ENCODE data around the gene BCKDK. TPM values are rescaled to one million over a fixed set of nuclear protein-coding genes. Genes with fewer than 3 reads are reported as not detected.

Gene BCKDK
- total RNA-seq, 2 experiments from 2014 or later: 39.0 to 40.4 TPM

- H3K4me2 ChIP-seq (ENCODE audit: low read length): peak overlapping the region; percentile 96
- H3K9me3 ChIP-seq (ENCODE audit: low read length): no peaks in the 10 kb centered on the region
- peak overlapping the region; percentile 93 for H2AFZ ChIP-seq (ENCODE audit: low read length)
- POLR2A ChIA-PET: interaction anchor here (0.6 to 1.7 kb wide), 5 partner anchors 10 to 44 kb away, joined by 3 to 8 read pairs (median 3); partner anchors contain the start of gene KAT8
- no peaks in the 10 kb centered on the region for H4K20me1 ChIP-seq (ENCODE audit: insufficient read depth, low read length)
- peak; percentile 25 for DNase-seq (ENCODE audit: low spot score)
- TF ChIP-seq EZH2phosphoT487 (IDR thresholded peaks at IDR 0.05; ENCODE audit: borderline replicate concordance, low read depth, low read length): no peak
- TF ChIP-seq CTCF (conservative IDR thresholded peaks at IDR 0.05; ENCODE audit: low read length): no peak
- intact Hi-C loops (cut with micrococcal nuclease; ENCODE audit: unreplicated experiment): no loop called here
- BruUV-seq (replicated peaks): no TSS peak
- peaks cover 18% of the 10 kb centered on the region for H3K4me1 ChIP-seq (ENCODE audit: insufficient read depth, low read length, poor library complexity, severe bottlenecking)
- H3K9me2 ChIP-seq (ENCODE audit: insufficient read depth, low read length): no peaks in the 10 kb centered on the region
- no peaks in the 10 kb centered on the region for H3K79me2 ChIP-seq (ENCODE audit: insufficient read depth, low read depth, low read length)
- CTCF ChIA-PET (ENCODE audit: unreplicated experiment): interaction anchor here (1.0 kb wide), 1 partner anchor 14 kb away, joined by 4 read pairs; no protein-coding TSS in a partner anchor
- peaks cover 25% of the 10 kb centered on the region for H3K36me3 ChIP-seq (ENCODE audit: insufficient read depth, low read length)
- peak overlapping the region; percentile 87 for H3K4me3 ChIP-seq (ENCODE audit: low read depth, low read length, poor library complexity, severe bottlenecking)
- peak overlapping the region; percentile 38 for H3K27ac ChIP-seq (ENCODE audit: low read depth, low read length, poor library complexity, severe bottlenecking)
These were observed 720 bp upstream of the BCKDK start for GRCh38 chr16:31107465-31107867.

- Histone ChIP-seq H3K36me3 (ENCODE audit: insufficient read depth, low read length) (peaks cover 33% of the 10 kb centered on the region), H2AFZ (ENCODE audit: low read length) (peak overlapping the region; percentile 93), H3K27ac (ENCODE audit: low read depth, low read length, poor library complexity, severe bottlenecking) (peak overlapping the region; percentile 24), H3K4me1 (ENCODE audit: insufficient read depth, low read length, poor library complexity, severe bottlenecking) (peaks cover 18% of the 10 kb centered on the region), H3K79me2 (ENCODE audit: insufficient read depth, low read depth, low read length) (no peaks in the 10 kb centered on the region), H3K4me3 (ENCODE audit: low read depth, low read length, poor library complexity, severe bottlenecking) (peak overlapping the region; percentile 87), H3K9me2 (ENCODE audit: insufficient read depth, low read length) (no peaks in the 10 kb centered on the region), H3K4me2 (ENCODE audit: low read length) (peak overlapping the region; percentile 96), H3K9me3 (ENCODE audit: low read length) (no peaks in the 10 kb centered on the region), H4K20me1 (ENCODE audit: insufficient read depth, low read length) (no peaks in the 10 kb centered on the region)
- intact Hi-C loops (cut with micrococcal nuclease; ENCODE audit: unreplicated experiment): loop anchor here (2.0 kb wide), 1 partner anchor 34 kb away; no protein-coding TSS in a partner anchor
- TF ChIP-seq CTCF (conservative IDR thresholded peaks at IDR 0.05; ENCODE audit: low read length) (no peak), EZH2phosphoT487 (IDR thresholded peaks at IDR 0.05; ENCODE audit: borderline replicate concordance, low read depth, low read length) (no peak)
- ChIA-PET POLR2A (no interaction called here), CTCF (ENCODE audit: unreplicated experiment) (no interaction called here)
- no peak for DNase-seq (ENCODE audit: low spot score)
- TSS peak; percentile 56 for BruUV-seq (replicated peaks)
These were observed 790 bp downstream of the BCKDK start for GRCh38 chr16:31108794-31109558.

GRCh38 chr16:31109622-31110021 is 1.4 kb downstream of the BCKDK start:
- Histone ChIP-seq H2AFZ (ENCODE audit: low read length) (no peak overlapping the region), H3K36me3 (ENCODE audit: insufficient read depth, low read length) (peaks cover 33% of the 10 kb centered on the region), H3K4me3 (ENCODE audit: low read depth, low read length, poor library complexity, severe bottlenecking) (no peak overlapping the region), H3K27ac (ENCODE audit: low read depth, low read length, poor library complexity, severe bottlenecking) (no peak overlapping the region), H3K9me3 (ENCODE audit: low read length) (no peaks in the 10 kb centered on the region), H3K4me2 (ENCODE audit: low read length) (no peak overlapping the region), H3K9me2 (ENCODE audit: insufficient read depth, low read length) (no peaks in the 10 kb centered on the region), H3K79me2 (ENCODE audit: insufficient read depth, low read depth, low read length) (no peaks in the 10 kb centered on the region), H4K20me1 (ENCODE audit: insufficient read depth, low read length) (no peaks in the 10 kb centered on the region), H3K4me1 (ENCODE audit: insufficient read depth, low read length, poor library complexity, severe bottlenecking) (peaks cover 18% of the 10 kb centered on the region)
- ChIA-PET POLR2A (no interaction called here), CTCF (ENCODE audit: unreplicated experiment) (no interaction called here)
- TF ChIP-seq CTCF (conservative IDR thresholded peaks at IDR 0.05; ENCODE audit: low read length): no peak
- TF ChIP-seq EZH2phosphoT487 (IDR thresholded peaks at IDR 0.05; ENCODE audit: borderline replicate concordance, low read depth, low read length): no peak
- BruUV-seq (replicated peaks): no TSS peak
- intact Hi-C loops (cut with micrococcal nuclease; ENCODE audit: unreplicated experiment): loop anchor here (2.0 to 10.0 kb wide), 2 partner anchors 33 to 345 kb away; partner anchors contain the start of gene ARMC5
- DNase-seq (ENCODE audit: low spot score): no peak
